OCI-LY1 (cell line): ENCODE data around the gene ALKBH2.

Source experiments
- H2AFZ ChIP-seq: fragments of 200-600 bp; sonication (generic), shearing (Covaris generic); 2 replicates; pipeline ENCODE4 v1.6.0; 2014; ENCODE audit warnings: antibody characterized with exemption, mild to moderate bottlenecking, low read length
- H3F3A ChIP-seq: fragments of 200-600 bp; sonication (generic), shearing (Covaris generic); 2 replicates; pipeline ENCODE4 v1.6.0; 2014; ENCODE audit warnings: mild to moderate bottlenecking, antibody characterized with exemption, low read length, moderate library complexity; ENCODE audit not compliant: insufficient read depth
- H3K27ac ChIP-seq: fragments of 200-600 bp; sonication (generic); 2 replicates; pipeline ENCODE4 v1.5.1; 2014; ENCODE audit warnings: low read length, mixed run types, mild to moderate bottlenecking, low read depth; ENCODE audit not compliant: poor library complexity, severe bottlenecking
- H3K27me3 ChIP-seq: fragments of 200-600 bp; sonication (generic); 2 replicates; pipeline ENCODE4 v1.6.0; 2014; ENCODE audit warnings: antibody characterized with exemption, mild to moderate bottlenecking, low read length, moderate library complexity; ENCODE audit not compliant: insufficient read depth
- H3K36me3 ChIP-seq: fragments of 200-600 bp; sonication (generic); 2 replicates; pipeline ENCODE4 v1.6.1; 2014; ENCODE audit warnings: mild to moderate bottlenecking, antibody characterized with exemption, low read length, moderate library complexity, mixed read lengths; ENCODE audit not compliant: insufficient read depth
- H3K4me1 ChIP-seq: fragments of 200-600 bp; sonication (generic); 2 replicates; pipeline ENCODE4 v1.5.1; 2014; ENCODE audit warnings: mild to moderate bottlenecking, low read length, moderate library complexity; ENCODE audit not compliant: insufficient read depth, severe bottlenecking
- H3K4me2 ChIP-seq: fragments of 200-600 bp; sonication (generic), shearing (Covaris generic); 2 replicates; pipeline ENCODE4 v1.6.1; 2014; ENCODE audit warnings: low read length
- H3K4me3 ChIP-seq: fragments of 200-600 bp; sonication (generic); 2 replicates; pipeline ENCODE4 v1.5.1; 2014; ENCODE audit warnings: low read length, low read depth, mild to moderate bottlenecking, mixed read lengths; ENCODE audit not compliant: poor library complexity, severe bottlenecking
- H3K79me2 ChIP-seq: fragments of 200-600 bp; shearing (Covaris generic); 2 replicates; pipeline ENCODE4 v1.6.1; 2016; ENCODE audit warnings: mixed run types, low read length, mixed read lengths; ENCODE audit not compliant: insufficient read depth
- H3K9ac ChIP-seq: fragments of 200-600 bp; sonication (generic), shearing (Covaris generic); 2 replicates; pipeline ENCODE4 v1.6.1; 2014; ENCODE audit warnings: mild to moderate bottlenecking, low read length, mixed read lengths
- H3K9me2 ChIP-seq: fragments of 200-600 bp; sonication (generic), shearing (Covaris generic); 2 replicates; pipeline ENCODE4 v1.6.1; 2014; ENCODE audit warnings: low read depth, mild to moderate bottlenecking, low read length, mixed read lengths
- H3K9me3 ChIP-seq: fragments of 200-600 bp; shearing (Covaris generic); 2 replicates; pipeline ENCODE4 v1.6.1; 2014; ENCODE audit warnings: low read length, mixed read lengths
- H4K20me1 ChIP-seq: fragments of 200-600 bp; sonication (generic), shearing (Covaris generic); 2 replicates; pipeline ENCODE4 v1.6.0; 2016; ENCODE audit warnings: mild to moderate bottlenecking, low read length; ENCODE audit not compliant: insufficient read depth
- EZH2 ChIP-seq: fragments of 200-600 bp; sonication (generic), shearing (Covaris generic); IDR thresholded peaks from 2 replicates; pipeline ENCODE4 v1.8.0; 2017; ENCODE audit warnings: borderline replicate concordance, mixed run types, mild to moderate bottlenecking, antibody characterized with exemption, low read length, moderate library complexity, mixed read lengths
- TF ChIP-seq, protein P1 (sequence below): fragments of 200-600 bp; sonication (generic), shearing (Covaris generic); IDR thresholded peaks from 2 replicates; pipeline ENCODE4 v1.5.1; 2017; ENCODE audit warnings: mild to moderate bottlenecking, antibody characterized with exemption, low read length, moderate library complexity, mixed read lengths

Gene ALKBH2

GRCh38 chr12:109088818-109089217 lies 4.5 kb downstream of the ALKBH2 start:
- Histone ChIP-seq H3K4me3 (no peak overlapping the region), H3K27ac (no peak overlapping the region), H4K20me1 (no peaks in the 10 kb centered on the region), H3K36me3 (peaks cover 35% of the 10 kb centered on the region; the same call in 1 of the 2 replicates), H3K4me2 (no peak overlapping the region), H3K79me2 (peaks cover 15% of the 10 kb centered on the region), H3F3A (no peaks in the 10 kb centered on the region), H2AFZ (no peak overlapping the region), H3K9ac (no peak overlapping the region), H3K27me3 (no peaks in the 10 kb centered on the region), H3K9me2 (no peaks in the 10 kb centered on the region), H3K9me3 (no peaks in the 10 kb centered on the region), H3K4me1 (peaks cover 35% of the 10 kb centered on the region)
- no peak for TF ChIP-seq EZH2
- TF ChIP-seq, protein P1, sequence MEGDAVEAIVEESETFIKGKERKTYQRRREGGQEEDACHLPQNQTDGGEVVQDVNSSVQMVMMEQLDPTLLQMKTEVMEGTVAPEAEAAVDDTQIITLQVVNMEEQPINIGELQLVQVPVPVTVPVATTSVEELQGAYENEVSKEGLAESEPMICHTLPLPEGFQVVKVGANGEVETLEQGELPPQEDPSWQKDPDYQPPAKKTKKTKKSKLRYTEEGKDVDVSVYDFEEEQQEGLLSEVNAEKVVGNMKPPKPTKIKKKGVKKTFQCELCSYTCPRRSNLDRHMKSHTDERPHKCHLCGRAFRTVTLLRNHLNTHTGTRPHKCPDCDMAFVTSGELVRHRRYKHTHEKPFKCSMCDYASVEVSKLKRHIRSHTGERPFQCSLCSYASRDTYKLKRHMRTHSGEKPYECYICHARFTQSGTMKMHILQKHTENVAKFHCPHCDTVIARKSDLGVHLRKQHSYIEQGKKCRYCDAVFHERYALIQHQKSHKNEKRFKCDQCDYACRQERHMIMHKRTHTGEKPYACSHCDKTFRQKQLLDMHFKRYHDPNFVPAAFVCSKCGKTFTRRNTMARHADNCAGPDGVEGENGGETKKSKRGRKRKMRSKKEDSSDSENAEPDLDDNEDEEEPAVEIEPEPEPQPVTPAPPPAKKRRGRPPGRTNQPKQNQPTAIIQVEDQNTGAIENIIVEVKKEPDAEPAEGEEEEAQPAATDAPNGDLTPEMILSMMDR: no peak

GRCh38 chr12:109087250-109087649 lies 6.0 kb downstream of the ALKBH2 start:
- Histone ChIP-seq H3K27ac (no peak overlapping the region), H3K4me3 (no peak overlapping the region), H3K4me2 (no peak overlapping the region), H3K9me2 (no peaks in the 10 kb centered on the region), H3K27me3 (no peaks in the 10 kb centered on the region), H3F3A (no peaks in the 10 kb centered on the region), H3K79me2 (peaks cover 6% of the 10 kb centered on the region; the same call in 1 of the 2 replicates), H3K9me3 (no peaks in the 10 kb centered on the region), H4K20me1 (no peaks in the 10 kb centered on the region), H2AFZ (no peak overlapping the region), H3K36me3 (peaks cover 35% of the 10 kb centered on the region; the same call in 1 of the 2 replicates), H3K9ac (no peak overlapping the region), H3K4me1 (peaks cover 22% of the 10 kb centered on the region)
- TF ChIP-seq, protein P1: no peak
- no peak for TF ChIP-seq EZH2

DNA sequence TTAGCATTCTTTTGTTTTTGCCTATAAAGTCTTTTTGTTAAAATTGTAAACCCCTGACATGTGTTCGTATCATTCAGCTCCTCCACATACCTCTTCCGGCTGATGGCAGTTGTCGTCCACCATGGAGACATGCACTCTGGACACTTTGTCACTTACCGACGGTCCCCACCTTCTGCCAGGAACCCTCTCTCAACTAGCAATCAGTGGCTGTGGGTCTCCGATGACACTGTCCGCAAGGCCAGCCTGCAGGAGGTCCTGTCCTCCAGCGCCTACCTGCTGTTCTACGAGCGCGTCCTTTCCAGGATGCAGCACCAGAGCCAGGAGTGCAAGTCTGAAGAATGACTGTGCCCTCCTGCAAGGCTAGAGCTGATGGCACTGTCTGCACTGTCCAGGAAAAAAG lies 7.7 kb downstream of the ALKBH2 start:
- Histone ChIP-seq H3K9me2 (no peaks in the 10 kb centered on the region), H3K4me2 (no peak overlapping the region), H3K9ac (no peak overlapping the region), H4K20me1 (no peaks in the 10 kb centered on the region), H2AFZ (no peak overlapping the region), H3K4me3 (no peak overlapping the region), H3K36me3 (peaks cover 36% of the 10 kb centered on the region; the same call in 1 of the 2 replicates), H3K79me2 (no peaks in the 10 kb centered on the region), H3K9me3 (no peaks in the 10 kb centered on the region), H3K27me3 (no peaks in the 10 kb centered on the region), H3F3A (no peaks in the 10 kb centered on the region), H3K4me1 (peaks cover 7% of the 10 kb centered on the region), H3K27ac (no peak overlapping the region)
- TF ChIP-seq, protein P1: no peak
- TF ChIP-seq EZH2: no peak
